Transverse colon (tissue), 4 donors: Measurements from ENCODE around the gene SLIT3. TPM values are rescaled to one million over a fixed set of nuclear protein-coding genes. Genes with fewer than 3 reads are reported as not detected.

ENCODE experiments used
- DNase-seq: peaks from one replicate; pipeline ENCODE4 v3.0.0-alpha.2; 2019
- H3K27ac ChIP-seq, 4 donors: fragments of 200-600 bp; sonication (generic); 2 replicates each; pipeline ENCODE4 v1.5.1; 2016 to 2018; ENCODE audit warnings: inconsistent platforms in 4 of 4
- H3K27me3 ChIP-seq: fragments of 200-600 bp; sonication (generic); 2 replicates; pipeline ENCODE4 v1.5.1; 2017; ENCODE audit warnings: inconsistent platforms
- H3K36me3 ChIP-seq, 4 donors: fragments of 200-600 bp; sonication (generic); 2 replicates each; pipeline ENCODE4 v1.5.1; 2017 to 2019; ENCODE audit warnings: inconsistent platforms in 4 of 4
- H3K4me1 ChIP-seq, 4 donors: fragments of 200-600 bp; sonication (generic); 2 replicates each; pipeline ENCODE4 v1.5.1; 2017 to 2020; ENCODE audit warnings: inconsistent platforms in 4 of 4
- H3K4me3 ChIP-seq, 4 donors: fragments of 200-600 bp; sonication (generic); 1 replicate in 1 of 4; 2 replicates in 3 of 4; pipeline versions ENCODE4 v1.5.1 to v1.6.1; 2017 to 2019; ENCODE audit warnings: inconsistent platforms in 4 of 4
- H3K9me3 ChIP-seq, 2 donors: fragments of 200-600 bp; sonication (generic); 2 replicates each; pipeline ENCODE4 v1.5.1; 2017 to 2019; ENCODE audit warnings: inconsistent platforms in 2 of 2
- CTCF ChIP-seq, 5 experiments: fragments of 200-600 bp in 3 of 5; fragments of 450-650 bp in 2 of 5; sonication (generic) in 3 of 5; IDR thresholded peaks; 1 replicate in 2 of 5; 2 replicates in 3 of 5; pipeline ENCODE4 v1.5.1; 2016 to 2017; ENCODE audit warnings: antibody characterized with exemption in 5 of 5, inconsistent platforms in 3 of 5, mild to moderate bottlenecking in 2 of 5, moderate library complexity in 1 of 5
- EP300 ChIP-seq: sonication (generic); formaldehyde crosslinking; IDR thresholded peaks from one replicate; pipeline ENCODE4 v1.6.1; 2017; ENCODE audit warnings: antibody characterized with exemption, low read depth
- POLR2A ChIP-seq: fragments of 450-650 bp; IDR thresholded peaks from one replicate; pipeline ENCODE4 v1.6.1; 2016; ENCODE audit warnings: antibody characterized with exemption, mild to moderate bottlenecking, moderate library complexity
- POLR2AphosphoS5 ChIP-seq, 3 donors: sonication (generic); formaldehyde crosslinking; IDR thresholded peaks; one replicate each; pipeline ENCODE4 v1.6.1; 2016; ENCODE audit warnings: antibody characterized with exemption in 3 of 3
- WGBS, 2 donors: methylation state at CpG; one replicate each; pipeline ENCODE4 v1.1.5; 2018; ENCODE audit warnings: low coverage in 1 of 2; 5-methylcytosine and 5-hydroxymethylcytosine counted together
- in situ Hi-C, 4 donors: fragments of 200-750 bp; cut with MboI; loops; one replicate each; pipeline versions ENCODE4 v1.15.0 to v1.15.1; 2017; ENCODE audit warnings: low sequenced_read_pairs in 3 of 4, low pct_ligation_motif_present in 1 of 4, low pct_unique_long_range_greater_than_20kb in 1 of 4
- intact Hi-C: fragments of 100-400 bp; cut with DNase I; formaldehyde crosslinking; loops from one replicate; pipeline ENCODE4 v1.15.1; 2023; ENCODE audit warnings: low total_unique reads
- total RNA-seq, 4 donors: library from RNA; depleted of rRNA; stranded (reverse); fragments of >200 nt; gene quantifications; one replicate each; pipeline ENCODE4 v1.1.0, GENCODE V29; 2016

The SLIT3 gene
- total RNA-seq, 4 donors from 2014 or later: 6.7 to 60.5 (median 9.6) TPM

GRCh38 chr5:169270827-169271226 lies 30.1 kb downstream of the SLIT3 start:
- H3K4me1 ChIP-seq: peaks cover 0 to 4% (median 0%) of the 10 kb centered on the region in 4 donors
- no peaks in the 10 kb centered on the region for H3K27me3 ChIP-seq
- in situ Hi-C loops (no loop called here), intact Hi-C loops (no loop called here)
- H3K27ac ChIP-seq: no peak overlapping the region
- no peaks in the 10 kb centered on the region for H3K36me3 ChIP-seq
- H3K9me3 ChIP-seq: no peaks in the 10 kb centered on the region
- DNase-seq: no peak
- 78 to 80% methylated on average over 2 to 3 of the region's 3 CpGs for WGBS, 2 donors
- TF ChIP-seq EP300 (no peak), CTCF (IDR thresholded peaks at IDR 0.05) (no peak), POLR2A (no peak), POLR2AphosphoS5 (IDR thresholded peaks at IDR 0.05) (no peak)
- H3K4me3 ChIP-seq: no peak overlapping the region

- intact Hi-C loops (no loop called here), in situ Hi-C loops (no loop called here)
- Histone ChIP-seq H3K9me3 (no peaks in the 10 kb centered on the region), H3K4me1 (peaks cover 0 to 4% (median 0%) of the 10 kb centered on the region in 4 donors), H3K27ac (no peak overlapping the region), H3K36me3 (no peaks in the 10 kb centered on the region), H3K27me3 (no peaks in the 10 kb centered on the region), H3K4me3 (no peak overlapping the region)
- 60 to 72% methylated on average over 5 to 7 of the region's 7 CpGs for WGBS, 2 donors
- TF ChIP-seq POLR2A: no peak
- no peak for DNase-seq
Measured at GRCh38 chr5:169268019-169268418, 32.9 kb downstream of the SLIT3 start.

GRCh38 chr5:169265888-169266287 lies 35.1 kb downstream of the SLIT3 start:
- DNase-seq: no peak
- Histone ChIP-seq H3K36me3 (no peaks in the 10 kb centered on the region), H3K4me1 (peaks cover 0 to 4% (median 2%) of the 10 kb centered on the region in 4 donors), H3K9me3 (no peaks in the 10 kb centered on the region), H3K27me3 (no peaks in the 10 kb centered on the region), H3K27ac (no peak overlapping the region), H3K4me3 (no peak overlapping the region)
- 64 to 67% methylated on average over 2 to 3 of the region's 3 CpGs for WGBS, 2 donors
- in situ Hi-C loops: no loop called here
- intact Hi-C loops: no loop called here
- TF ChIP-seq CTCF (IDR thresholded peaks at IDR 0.05) (no peak), POLR2A (no peak), POLR2AphosphoS5 (IDR thresholded peaks at IDR 0.05) (no peak), EP300 (no peak)

- H3K27ac ChIP-seq: no peak overlapping the region
- intact Hi-C loops: no loop called here
- no peak for DNase-seq
- H3K36me3 ChIP-seq: no peaks in the 10 kb centered on the region
- TF ChIP-seq POLR2A (no peak), CTCF (IDR thresholded peaks at IDR 0.05) (no peak), EP300 (no peak), POLR2AphosphoS5 (IDR thresholded peaks at IDR 0.05) (no peak)
- no peaks in the 10 kb centered on the region for H3K9me3 ChIP-seq
- no peak overlapping the region for H3K4me3 ChIP-seq
- in situ Hi-C loops: no loop called here
- peaks cover 0 to 6% (median 2%) of the 10 kb centered on the region in 4 donors for H3K4me1 ChIP-seq
- WGBS, 2 donors: 58 to 63% methylated on average over 4 to 7 of the region's 7 CpGs
- H3K27me3 ChIP-seq: no peaks in the 10 kb centered on the region
Measured at GRCh38 chr5:169263591-169263990, 37.3 kb downstream of the SLIT3 start.

- Histone ChIP-seq H3K27me3 (no peaks in the 10 kb centered on the region), H3K36me3 (no peaks in the 10 kb centered on the region), H3K4me3 (no peak overlapping the region), H3K27ac (no peak overlapping the region), H3K9me3 (no peaks in the 10 kb centered on the region), H3K4me1 (peaks cover 0 to 6% (median 0%) of the 10 kb centered on the region in 4 donors)
- no peak for TF ChIP-seq POLR2A
- no peak for TF ChIP-seq POLR2AphosphoS5 (IDR thresholded peaks at IDR 0.05)
- no peak for TF ChIP-seq EP300
- in situ Hi-C loops (no loop called here), intact Hi-C loops (no loop called here)
- no peak for DNase-seq
- WGBS, 2 donors: 22 to 27% methylated on average over 3 of the region's 3 CpGs
Measured at GRCh38 chr5:169260896-169261569, 39.9 kb downstream of the SLIT3 start.
